GM21447 (cell line): ENCODE data around the gene MADCAM1.
"Not testable (repeated sequence)": the region's sequence is repeated elsewhere in the genome, so short reads cannot be mapped to it uniquely, and the experiment has no call there.

ENCODE experiments used
- ATAC-seq: cut with Tn5 transposase; IDR thresholded peaks from one replicate; pipeline ENCODE4 v1.9.1; 2021; ENCODE audit not compliant: unreplicated experiment

Gene MADCAM1

DNA sequence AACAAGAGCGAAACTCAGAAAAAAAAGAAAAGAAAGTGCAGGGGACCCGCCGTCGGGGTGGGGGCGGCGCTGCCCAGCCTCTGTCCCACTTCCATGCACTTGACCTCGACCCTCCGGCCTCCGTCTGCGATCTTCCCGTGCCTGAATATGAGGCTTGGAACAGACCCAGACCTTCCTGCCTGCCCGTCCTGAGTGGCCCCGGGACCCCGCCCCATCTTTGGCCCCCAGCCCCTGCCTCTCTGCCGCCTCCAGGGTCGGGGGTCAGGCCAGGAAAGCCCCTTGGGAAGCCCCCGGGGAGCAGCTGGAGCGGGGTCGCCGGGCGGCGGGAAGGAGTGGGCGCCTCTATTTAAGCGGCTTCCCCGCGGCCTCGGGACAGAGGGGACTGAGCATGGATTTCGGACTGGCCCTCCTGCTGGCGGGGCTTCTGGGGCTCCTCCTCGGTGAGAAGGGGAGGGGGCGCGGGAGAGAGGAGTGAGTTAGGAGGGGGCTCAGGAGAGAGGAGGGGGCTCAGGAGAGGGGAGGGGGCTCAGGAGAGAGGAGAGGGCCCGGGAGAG is at the start of gene MADCAM1:
Gene MADCAM1, plus strand, starts transcription at position 375 of the 554 bp plus-strand sequence. Its CDS starts 14 bp downstream, at position 389.
- no peak for ATAC-seq

DNA sequence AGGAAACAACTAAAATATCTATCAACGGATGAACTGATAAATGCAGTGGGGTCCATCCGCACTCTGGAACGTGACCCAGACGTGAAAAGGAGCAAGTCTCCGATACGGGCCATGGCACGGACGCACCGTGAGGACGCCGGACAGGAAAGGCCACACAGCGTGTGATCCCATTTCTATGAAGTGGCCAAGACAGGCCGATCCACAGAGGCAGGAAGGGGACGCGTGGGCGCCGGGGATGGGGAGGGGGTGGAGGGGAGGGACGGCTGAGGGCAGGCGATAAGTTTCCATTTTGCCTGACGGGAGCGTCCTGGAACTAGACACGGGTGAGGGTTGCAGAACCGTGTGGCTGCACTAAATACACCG is 49.2 kb upstream of the MADCAM1 start:
- no peak for ATAC-seq

DNA sequence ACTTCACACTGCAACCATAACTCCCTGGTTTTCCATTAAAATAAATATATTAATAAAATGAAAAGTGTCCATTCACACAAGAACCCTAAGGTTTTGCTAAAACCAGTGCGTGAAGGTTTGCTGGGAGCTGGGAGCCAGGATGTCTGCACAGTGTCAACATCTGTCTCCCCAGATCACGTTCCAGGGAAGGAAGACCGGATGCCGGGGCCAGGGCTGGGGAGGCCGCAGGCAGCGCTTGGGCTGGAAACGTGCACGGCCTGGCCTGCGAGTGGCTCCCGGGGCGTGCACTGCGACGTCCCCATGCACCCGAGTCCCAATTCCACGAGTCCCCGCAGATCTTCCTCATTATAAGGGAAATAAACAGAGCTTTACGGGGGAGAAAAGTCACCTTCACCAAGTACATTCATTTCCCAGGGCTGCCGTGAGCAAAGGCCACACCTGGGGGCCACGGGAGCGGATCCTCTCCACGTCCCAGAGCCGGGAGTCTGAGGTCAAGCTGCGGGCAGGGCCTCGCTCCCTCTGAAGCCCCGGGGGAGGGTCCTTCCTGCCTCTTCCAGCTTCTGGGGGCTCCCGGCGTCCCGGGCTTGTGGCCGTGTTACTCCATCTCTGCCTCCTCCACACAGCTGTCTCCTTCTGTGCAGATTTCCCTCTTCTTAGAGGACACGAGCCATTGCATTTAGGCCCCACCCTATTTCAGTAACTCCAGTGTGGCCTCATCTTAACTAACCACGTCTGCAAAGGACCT is 48.3 kb upstream of the MADCAM1 start:
- no peak for ATAC-seq

DNA sequence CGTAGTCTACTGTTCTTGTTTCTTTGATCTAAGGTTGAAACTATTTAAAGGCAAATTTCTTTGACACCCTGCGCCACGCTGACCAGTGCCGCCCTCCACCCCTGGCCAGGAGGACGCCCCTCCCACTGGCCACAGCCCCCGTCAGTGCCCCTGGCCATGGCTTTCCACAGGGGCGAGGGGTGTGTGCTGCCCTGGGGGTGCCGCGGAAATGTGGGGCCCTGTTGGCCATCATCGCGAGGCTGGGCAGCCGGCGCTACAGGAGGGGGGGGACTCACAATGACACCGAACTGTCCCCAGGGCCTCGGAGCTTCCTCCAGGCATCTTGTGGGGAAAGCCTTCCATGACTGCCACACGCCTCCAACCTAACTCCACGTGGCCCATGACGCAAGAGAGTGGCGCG is 46.4 kb upstream of the MADCAM1 start:
- no peak for ATAC-seq

DNA sequence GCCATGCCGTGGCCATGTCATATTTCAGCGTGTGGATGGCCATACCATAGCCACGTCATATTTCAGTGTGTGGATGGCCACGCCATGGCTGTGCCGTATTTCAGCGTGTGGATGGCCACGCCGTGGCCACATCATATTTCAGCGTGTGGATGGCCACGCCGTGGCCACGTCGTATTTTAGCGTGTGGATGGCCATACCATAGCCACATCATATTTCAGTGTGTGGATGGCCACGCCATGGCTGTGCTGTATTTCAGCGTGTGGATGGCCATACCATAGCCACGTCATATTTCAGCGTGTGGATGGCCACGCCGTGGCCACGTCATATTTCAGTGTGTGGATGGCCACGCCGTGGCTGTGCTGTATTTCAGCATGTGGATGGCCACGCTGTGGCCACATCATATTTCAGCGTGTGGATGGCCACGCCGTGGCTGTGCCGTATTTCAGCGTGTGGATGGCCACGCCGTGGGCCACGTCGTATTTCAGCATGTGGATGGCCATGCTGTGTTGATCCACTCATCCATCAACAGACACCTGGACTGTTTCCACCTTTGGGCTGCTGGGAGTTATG is 45.3 kb upstream of the MADCAM1 start:
- ATAC-seq = not testable (repeated sequence)

DNA sequence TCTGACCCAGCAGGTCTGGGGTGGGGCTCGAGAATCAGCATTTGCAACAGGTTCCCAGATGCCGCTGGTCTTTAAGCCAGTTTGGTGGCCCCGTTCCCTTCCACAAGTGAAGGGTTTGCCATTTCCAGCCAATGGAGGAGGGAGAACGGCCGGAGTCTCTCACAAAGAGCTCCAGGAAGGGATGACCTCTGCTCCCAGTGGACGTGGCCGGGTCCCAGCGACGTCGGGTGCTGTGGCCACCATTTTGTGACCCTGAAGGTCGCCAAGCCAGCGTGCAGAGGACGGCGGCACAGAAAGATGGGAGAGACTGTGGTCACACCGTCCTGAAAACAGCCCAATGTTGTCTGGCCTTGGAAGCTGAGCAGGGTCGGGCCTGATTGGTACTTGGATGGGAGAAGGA is 43.5 kb upstream of the MADCAM1 start:
- ATAC-seq = no peak

DNA sequence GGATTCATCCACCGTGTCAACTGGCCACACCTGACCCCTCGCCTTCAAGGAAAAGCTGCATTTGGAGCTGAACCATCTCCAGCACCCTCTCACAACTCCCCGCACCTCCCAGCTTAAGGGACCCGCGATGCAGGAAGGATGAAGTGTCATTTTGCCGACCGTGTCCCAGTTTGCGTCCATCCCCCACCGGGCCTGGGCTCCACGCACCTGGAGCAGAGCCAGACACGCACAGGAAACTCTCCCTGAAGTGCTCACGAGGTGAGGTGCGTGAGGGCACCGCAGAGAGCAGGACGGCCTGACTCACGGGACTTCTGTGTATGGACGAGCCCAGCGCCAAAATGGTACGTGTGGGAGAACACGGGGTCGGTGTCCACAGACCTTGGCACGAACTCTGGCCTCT is 42.7 kb upstream of the MADCAM1 start:
- no peak for ATAC-seq

DNA sequence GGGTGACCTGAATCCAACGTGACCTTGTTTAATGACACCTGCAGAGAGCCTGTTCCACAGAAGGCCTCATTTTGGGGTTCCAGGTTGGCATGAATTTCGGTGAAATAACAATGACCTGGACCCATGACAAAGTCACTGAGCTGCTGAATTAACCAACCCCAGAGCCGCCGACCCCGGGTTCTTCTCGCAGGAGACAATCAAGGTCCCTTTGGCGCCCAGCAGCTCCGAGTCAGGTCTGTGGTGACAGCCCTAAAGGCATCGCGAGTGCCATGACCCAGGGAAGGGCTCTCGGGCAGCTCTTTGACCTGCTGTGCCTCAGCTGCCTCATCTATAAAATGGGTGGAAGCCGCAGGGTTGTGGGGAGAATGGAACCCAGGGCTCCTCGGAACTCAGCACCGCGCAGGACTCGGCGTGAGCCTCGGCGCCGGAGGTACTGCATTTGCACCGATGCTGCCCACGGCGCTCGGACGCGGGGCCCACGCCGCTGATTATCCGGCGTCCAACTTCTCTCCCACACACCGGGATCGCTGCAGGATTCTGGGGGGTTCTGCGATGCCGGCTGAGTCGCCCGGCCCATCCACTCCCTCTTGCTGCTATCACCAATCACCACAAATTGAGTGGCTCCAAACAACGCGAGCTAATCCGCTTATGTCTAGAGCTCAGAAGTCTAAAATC is 41.1 kb upstream of the MADCAM1 start:
- no peak for ATAC-seq

DNA sequence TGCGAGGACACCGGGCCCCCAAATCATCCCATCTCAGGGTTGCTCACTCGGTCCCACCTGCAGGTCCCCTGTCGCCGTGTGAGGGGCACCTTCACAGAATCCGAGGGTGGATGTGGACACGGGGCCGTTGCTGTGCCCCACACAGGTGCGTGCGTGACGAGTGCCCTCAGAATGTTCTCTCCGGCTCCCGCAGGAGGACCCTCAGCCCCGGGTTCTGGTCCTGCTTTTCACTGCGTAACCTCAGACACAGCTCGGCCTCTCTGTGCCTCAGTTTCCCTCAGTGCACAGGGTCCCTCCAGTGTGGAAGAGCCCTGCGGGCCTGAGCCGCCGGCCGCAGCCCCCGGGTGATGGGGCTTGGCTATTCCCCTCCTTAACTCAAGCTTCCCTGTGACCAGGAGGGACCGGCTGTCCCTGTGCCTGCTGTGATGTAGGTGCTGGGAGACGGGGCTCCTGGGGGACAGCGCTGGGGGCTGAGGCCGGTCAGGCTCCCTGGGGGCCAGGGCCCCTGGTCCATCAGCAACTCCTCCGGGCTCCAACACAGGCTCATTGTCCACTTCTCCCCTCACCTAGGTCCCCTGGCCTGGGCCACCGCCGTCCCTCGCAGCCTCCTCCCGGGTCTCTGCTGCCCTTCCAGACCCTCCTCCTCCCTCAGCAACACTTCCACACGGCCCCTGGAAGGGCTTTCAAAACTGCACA is 40.3 kb upstream of the MADCAM1 start:
- no peak for ATAC-seq

DNA sequence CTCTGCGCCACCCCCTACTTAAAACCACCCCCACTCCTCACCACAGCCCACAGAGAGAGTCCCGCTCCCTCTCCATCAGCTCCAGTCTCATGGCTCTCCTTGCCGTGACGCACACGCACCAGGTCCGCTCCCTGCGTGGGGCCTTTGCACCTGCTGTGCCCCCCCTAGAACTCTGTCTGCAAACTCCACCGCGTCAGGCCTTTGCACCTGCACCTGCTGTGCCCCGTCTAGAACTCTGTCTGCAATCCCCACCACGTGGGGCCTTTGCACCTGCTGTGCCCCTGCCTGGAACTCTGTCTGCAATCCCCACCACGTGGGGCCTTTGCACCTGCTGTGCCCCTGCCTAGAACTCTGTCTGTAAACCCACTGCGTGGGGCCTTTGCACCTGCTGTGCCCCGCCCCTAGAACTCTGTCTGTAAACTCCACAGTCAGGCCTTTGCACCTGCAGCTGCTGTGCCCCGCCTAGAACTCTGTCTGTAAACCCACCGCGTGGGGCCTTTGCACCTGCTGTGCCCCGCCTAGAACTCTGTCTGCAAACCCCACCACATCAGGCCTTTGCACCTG is 39.7 kb upstream of the MADCAM1 start:
- ATAC-seq = no peak

DNA sequence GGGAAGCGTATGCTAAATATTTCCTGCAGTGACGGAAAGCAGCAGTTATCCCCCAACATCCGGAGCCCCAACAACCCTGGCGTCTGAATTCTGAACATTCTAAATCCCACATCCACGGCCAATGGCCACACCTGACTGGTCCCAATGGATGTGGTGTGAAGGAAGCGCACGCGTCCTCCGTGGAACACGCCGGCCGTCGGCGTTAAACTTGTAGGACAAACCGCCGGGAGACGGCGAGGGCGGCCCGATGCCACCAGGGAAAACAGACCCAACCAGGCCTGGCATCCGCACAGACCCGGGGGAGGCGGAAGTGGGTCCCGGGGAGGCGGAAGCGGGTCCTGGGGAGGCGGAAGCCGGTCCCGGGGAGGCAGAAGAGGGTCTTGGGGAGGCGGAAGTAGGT is 38.6 kb upstream of the MADCAM1 start:
- no peak for ATAC-seq

DNA sequence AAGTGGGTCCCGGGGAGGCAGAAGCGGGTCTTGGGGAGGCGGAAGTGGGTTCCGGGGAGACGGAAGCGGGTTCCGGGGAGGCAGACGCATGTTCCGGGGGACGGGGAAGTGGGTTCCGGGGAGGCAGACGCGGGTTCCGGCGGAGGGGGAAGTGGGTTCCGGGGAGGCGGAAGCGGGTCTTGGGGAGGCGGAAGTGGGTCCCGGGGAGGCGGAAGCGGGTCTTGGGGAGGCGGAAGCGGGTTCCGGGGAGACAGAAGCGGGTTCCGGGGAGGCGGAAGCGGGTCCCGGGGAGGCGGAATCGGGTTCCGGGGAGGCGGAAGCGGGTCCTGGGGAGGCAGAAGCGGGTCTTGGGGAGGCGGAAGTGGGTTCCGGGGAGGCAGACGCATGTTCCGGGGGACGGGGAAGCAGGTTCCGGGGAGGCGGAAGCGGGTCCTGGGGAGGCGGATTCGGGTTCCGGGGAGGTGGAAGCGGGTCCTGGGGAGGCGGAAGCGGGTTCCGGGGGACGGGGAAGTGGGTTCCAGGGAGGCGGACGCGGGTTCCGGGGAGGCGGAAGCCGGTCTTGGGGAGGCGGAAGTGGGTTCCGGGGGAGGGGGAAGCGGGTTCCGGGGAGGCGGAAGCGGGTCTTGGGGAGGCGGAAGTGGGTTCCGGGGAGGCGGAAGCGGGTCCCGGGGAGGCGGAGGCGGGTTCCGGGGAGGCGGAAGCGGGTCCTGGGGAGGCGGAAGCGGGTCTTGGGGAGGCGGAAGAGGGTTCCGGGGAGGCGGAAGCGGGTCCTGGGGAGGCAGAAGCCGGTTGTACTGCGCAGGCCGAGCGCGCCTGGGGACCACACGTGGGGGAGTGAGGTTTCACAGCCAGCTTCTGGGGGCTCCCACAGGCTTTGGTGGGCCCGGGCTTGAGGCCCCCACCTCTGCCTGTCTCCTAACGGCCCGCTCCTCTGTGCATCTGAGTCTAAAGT is 37.9 kb upstream of the MADCAM1 start:
- ATAC-seq = no peak

DNA sequence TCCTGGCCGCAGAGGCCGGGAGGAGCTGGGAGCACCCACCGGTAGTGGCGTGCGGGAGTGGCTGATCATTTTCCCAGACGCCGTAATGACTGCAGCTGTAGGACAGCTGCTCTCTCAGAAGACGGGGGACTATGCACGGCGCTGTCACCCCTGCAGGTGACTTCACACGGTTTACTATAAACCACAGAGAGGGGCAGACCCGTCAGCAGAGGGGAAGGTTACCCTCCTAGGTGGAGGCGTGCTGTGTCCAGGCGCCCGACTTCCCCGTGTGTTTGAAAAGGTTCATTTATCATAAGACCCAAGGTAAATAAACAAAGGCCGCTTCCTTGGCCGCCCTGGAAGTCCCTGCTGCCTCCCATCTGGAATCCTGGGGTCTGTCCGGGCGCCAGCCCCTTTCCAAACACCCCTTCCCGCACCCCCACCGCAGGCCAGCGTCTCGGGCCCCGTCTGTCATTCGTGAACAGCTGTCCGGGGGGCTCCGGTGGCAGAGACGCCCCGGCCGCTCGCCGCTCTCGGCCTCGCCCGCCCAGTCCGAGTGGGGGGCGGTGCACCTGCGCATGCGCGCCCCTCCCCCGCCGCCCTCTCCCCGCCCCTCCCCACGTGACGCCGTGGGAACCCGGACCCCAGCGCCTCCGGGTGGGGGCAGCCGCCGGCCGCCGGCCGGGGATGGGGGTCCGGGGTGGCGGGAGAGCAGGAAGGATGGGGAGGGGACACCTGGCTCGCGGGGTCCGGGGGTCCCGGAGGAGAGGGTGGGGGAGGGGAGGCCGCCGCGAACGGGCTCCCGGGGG is 36.4 kb upstream of the MADCAM1 start:
- ATAC-seq = no peak

DNA sequence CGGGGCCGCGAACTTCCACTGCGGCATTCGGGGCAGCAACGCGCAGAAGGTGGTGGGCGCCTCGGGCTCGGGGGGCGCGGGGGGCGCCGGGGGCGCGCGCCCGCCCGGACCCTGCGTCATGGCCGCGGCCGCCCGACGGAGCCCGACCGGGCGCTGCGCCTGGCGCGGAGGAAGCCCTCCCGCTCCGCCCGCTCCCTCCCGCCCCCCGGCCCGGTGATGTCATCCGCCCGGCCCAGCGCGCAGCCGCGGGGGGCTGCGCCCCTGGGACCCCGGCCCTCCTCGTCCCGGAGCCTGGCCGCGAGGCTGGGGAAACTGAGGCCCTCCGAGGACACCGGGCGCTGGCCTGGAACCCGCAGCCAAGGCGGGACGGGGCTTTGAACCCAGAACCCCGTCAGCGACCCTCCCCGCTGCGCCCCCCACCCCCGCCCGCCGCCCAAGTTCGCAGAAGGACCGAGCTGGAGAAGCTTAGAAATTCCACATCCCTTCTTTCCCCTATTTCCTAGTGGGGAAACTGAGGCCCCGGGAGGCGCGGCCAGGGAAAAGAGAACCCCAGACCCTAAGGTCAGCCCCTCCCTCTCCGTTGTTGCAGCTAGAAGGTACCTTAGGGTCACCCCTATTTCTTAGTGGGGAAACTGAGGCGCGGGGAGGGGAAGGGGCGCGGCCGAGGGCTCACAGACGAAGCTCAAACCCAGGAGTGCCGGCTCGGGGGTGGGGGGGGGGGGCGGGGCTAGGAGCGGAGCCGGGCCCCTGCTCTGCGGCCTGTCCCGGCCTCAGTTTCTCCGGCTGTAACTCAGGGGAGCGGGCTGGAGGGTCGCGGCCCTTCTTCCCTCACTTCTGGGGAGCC is 35.2 kb upstream of the MADCAM1 start, which contains the start of gene SHC2:
Gene SHC2, minus strand, starts transcription at position 157 of the 844 bp plus-strand sequence. Its CDS starts 37 bp downstream, at position 120.
- no peak for ATAC-seq

DNA sequence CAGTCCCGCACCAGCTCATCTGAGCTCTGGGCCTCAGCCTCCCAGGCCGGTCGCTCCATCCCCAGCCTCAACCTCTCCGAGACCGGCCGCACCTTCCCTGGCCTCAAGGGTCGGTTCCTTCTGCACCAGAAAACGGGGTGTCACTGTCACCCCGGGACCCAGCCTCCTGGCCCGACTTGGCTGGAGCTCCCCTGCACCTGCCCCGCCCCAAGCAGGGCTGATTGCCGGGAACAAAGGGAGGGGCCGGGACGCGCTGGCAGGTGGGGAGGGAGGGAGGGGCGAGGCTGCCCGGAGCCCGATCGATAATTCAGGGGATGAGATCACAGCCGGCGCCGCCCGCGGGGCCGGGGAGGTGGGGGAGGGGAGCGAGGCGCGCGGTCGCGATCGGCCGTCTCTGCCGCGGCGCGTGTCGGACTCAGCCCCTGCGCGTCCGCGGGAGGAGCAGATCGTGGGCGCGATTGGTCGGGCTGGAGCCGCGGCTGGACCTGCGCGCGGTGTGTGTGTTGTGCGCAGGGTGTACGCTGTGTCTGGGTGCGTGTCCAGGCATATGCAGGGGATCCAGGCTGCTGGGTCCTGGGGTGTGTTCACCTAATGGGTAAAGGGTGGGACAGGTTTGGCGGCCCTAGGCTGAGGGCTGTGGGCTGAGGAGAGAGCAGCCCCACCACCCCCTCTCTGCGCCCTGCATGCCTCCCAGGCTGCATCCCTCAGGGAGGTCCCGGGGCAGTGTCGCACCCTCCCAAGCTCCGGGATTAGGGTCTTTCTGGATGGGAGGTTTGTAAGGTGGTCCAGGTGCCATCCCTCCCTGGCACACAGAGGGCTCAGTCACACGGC is 34.4 kb upstream of the MADCAM1 start:
- no peak for ATAC-seq

DNA sequence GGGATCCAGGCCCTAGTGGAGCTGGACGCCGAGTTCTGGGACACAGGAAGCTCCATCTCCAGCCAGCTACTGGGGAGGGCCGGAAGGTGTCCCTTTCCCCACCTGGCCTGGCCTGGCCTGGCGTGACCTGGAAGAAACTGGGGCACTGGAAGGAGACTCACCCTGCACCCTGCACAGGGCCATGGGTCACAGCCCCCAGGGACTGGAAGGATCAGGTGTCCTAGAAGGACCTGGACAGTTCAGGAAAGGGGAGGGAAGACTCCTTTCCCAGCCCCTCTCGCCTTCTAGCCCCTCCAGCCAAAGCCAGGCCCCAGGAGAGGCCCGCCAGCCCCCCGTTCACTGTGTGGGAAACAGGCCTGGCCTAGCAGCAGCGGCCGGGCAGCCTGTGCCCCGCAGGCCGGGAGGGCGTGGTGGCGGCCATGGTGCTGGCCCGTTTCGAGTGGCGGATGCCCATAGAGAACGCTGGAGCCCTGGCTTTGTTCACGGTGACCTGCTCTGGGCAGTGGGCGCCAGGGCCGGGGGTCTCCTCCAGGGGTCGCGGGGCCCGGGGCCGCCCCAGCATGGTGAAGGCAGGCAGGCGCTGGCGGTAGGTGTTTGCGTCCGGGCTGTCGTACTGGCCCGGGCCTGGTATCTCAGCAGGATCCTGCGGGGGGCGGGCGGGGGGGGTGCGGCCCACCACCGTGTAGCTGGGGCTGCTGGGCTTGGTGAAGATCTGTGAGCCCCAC is 32.6 kb upstream of the MADCAM1 start:
- ATAC-seq = no peak

DNA sequence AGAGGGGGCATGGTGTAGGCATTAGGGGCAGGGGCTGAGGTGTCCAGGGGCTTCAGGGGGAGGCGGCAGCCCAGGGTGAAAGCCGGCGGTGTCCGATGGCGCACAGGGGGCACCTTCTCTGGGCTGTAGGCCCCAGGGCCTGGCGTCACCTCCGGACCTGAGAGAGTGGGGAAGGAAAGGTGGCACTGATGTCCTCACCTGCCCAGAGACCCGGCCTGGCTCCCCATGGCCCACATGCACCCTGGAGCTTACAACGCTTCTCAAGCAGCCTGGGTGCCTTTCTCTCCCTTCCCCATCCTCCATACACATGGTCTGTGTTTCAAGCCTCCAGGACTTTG is 32.1 kb upstream of the MADCAM1 start:
- ATAC-seq = no peak
